Cardiac septum (tissue), 1 donor: ENCODE results near the gene HHEX. TPM values are rescaled to one million over a fixed set of nuclear protein-coding genes. Genes with fewer than 3 reads are reported as not detected.
"Not testable (repeated sequence)": the region's sequence is repeated elsewhere in the genome, so short reads cannot be mapped to it uniquely, and the experiment has no call there.

ENCODE experiments used
- DNase-seq: peaks from one replicate; pipeline ENCODE4 v3.0.0-alpha.2; 2020; ENCODE audit warnings: low spot score
- intact Hi-C: fragments of 100-400 bp; cut with DNase I; formaldehyde crosslinking; loops from one replicate; pipeline ENCODE4 v1.14.0; 2022
- long read RNA-seq: library from polyadenylated mRNA; unstranded; transcript quantifications from one replicate; pipeline ENCODE4 v2.0.0, GENCODE V29; 2021
- total RNA-seq: library from RNA; stranded (reverse); fragmentation: NEBNext Ultra II Directional; extraction: Animal tissue kit (Norgen Biotek cat#: 25700); gene quantifications from one replicate; pipeline ENCODE4 v1.2.1, GENCODE V29; 2021
- donor health status: DM: no; HTN: no; CAD: no.

Gene HHEX
- total RNA-seq: 4.4 TPM
- long read RNA-seq, transcript HHEX-201 (4 exons, 1,727 nt): major isoform, 5 of 5 reads
- long read RNA-seq, partial matches to known transcripts: 0 of 5 reads
- long read RNA-seq, other reads (novel, unspliced or antisense): 0 of 5 reads

GRCh38 chr10:92689663-92690210 lies at the start of gene HHEX:
Gene HHEX (plus strand): TSS chr10:92689955. CDS start chr10:92689987, 32 bp downstream.
- intact Hi-C loops: loop anchor here (2.0 to 5.0 kb wide), 3 partner anchors 67 to 133 kb away; partner anchors contain the start of gene KIF11

GRCh38 chr10:92640107-92640506 lies 49.6 kb upstream of the HHEX start:
- intact Hi-C loops: no loop called here
- no peak for DNase-seq

More at GRCh38 chr10:92689663-92690210, at the start of gene HHEX:
- DNase-seq: peak; percentile 85

- no peak for DNase-seq
- intact Hi-C loops: no loop called here
Observed at GRCh38 chr10:92641492-92641891, 48.3 kb upstream of the HHEX start.

GRCh38 chr10:92644921-92645320 lies 44.8 kb upstream of the HHEX start:
- intact Hi-C loops: no loop called here
- no peak for DNase-seq

GRCh38 chr10:92650864-92651263 lies 38.9 kb upstream of the HHEX start:
- DNase-seq, intact Hi-C loops: not testable (repeated sequence)

GRCh38 chr10:92655426-92655825 lies 34.3 kb upstream of the HHEX start:
- intact Hi-C loops: no loop called here
- no peak for DNase-seq

- intact Hi-C loops: no loop called here
- no peak for DNase-seq
Observed at GRCh38 chr10:92656266-92656961, 33.3 kb upstream of the HHEX start.

GRCh38 chr10:92657024-92657423 lies 32.7 kb upstream of the HHEX start:
- no peak for DNase-seq
- intact Hi-C loops: no loop called here

- intact Hi-C loops: no loop called here
- DNase-seq: no peak
Observed at GRCh38 chr10:92662848-92663247, 26.9 kb upstream of the HHEX start.

GRCh38 chr10:92664322-92664721 lies 25.4 kb upstream of the HHEX start:
- intact Hi-C loops: no loop called here
- DNase-seq: no peak

GRCh38 chr10:92667078-92667477 lies 22.7 kb upstream of the HHEX start:
- intact Hi-C loops: no loop called here

GRCh38 chr10:92677708-92678107 lies 12.0 kb upstream of the HHEX start:
- no peak for DNase-seq
- intact Hi-C loops: no loop called here

More at GRCh38 chr10:92667078-92667477, 22.7 kb upstream of the HHEX start:
- DNase-seq: no peak

GRCh38 chr10:92678206-92678605 lies 11.5 kb upstream of the HHEX start:
- intact Hi-C loops: no loop called here
- no peak for DNase-seq

GRCh38 chr10:92681306-92681834 lies 8.4 kb upstream of the HHEX start:
- no peak for DNase-seq
- intact Hi-C loops: no loop called here

GRCh38 chr10:92688573-92688926 lies 1.2 kb upstream of the HHEX start:
- no peak for DNase-seq
- intact Hi-C loops: loop anchor here (5.0 kb wide), 1 partner anchor 96 kb away; the partner anchor contains the start of gene KIF11

- peak; percentile 79 for DNase-seq
- intact Hi-C loops: loop anchor here (5.0 kb wide), 1 partner anchor 97 kb away; the partner anchor contains the start of gene KIF11
Observed at GRCh38 chr10:92688927-92689662, 660 bp upstream of the HHEX start.

GRCh38 chr10:92690211-92690914 lies 608 bp downstream of the HHEX start:
- DNase-seq: peak; percentile 90
- intact Hi-C loops: loop anchor here (2.0 to 5.0 kb wide), 2 partner anchors 66 to 132 kb away; no protein-coding TSS in a partner anchor

- intact Hi-C loops: loop anchor here (2.0 to 5.0 kb wide), 2 partner anchors 66 to 131 kb away; no protein-coding TSS in a partner anchor
- no peak for DNase-seq
Observed at GRCh38 chr10:92690915-92691590, 1.3 kb downstream of the HHEX start.
